Suppressor macrophage treated with lipopolysaccharide for 1 hour (primary cell): ENCODE data around the gene PLAC8.

Source experiments
- DNase-seq, 3 donors: peaks; one replicate each; pipeline ENCODE4 v3.0.0-alpha.2; 2020 to 2022

PLAC8 gene

DNA sequence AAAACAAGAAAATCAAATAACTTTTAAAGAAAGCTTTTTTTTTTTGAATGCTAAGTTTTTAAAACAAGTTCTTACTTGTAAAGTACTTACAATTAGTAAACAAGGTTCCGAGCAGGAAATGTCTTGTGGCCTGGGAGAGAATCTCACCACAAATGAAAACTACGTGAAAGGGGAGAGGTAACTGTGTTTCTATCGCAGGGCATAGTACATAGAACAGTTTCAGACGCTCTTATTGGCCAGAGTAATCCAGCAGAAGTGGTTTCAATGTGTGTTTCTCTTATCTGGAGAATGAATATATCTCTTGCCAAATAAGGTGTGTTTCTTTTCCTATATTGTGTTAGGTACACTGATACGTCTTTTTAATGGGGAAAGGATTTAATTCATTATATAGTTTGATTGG is at the start of gene PLAC8:
Gene PLAC8, minus strand, starts transcription at position 154 of the 400 bp plus-strand sequence. CDS start 6,808 bp downstream, outside the sequence.
- peak in 2 of 3 donors; percentile 20 to 23 for DNase-seq

DNA sequence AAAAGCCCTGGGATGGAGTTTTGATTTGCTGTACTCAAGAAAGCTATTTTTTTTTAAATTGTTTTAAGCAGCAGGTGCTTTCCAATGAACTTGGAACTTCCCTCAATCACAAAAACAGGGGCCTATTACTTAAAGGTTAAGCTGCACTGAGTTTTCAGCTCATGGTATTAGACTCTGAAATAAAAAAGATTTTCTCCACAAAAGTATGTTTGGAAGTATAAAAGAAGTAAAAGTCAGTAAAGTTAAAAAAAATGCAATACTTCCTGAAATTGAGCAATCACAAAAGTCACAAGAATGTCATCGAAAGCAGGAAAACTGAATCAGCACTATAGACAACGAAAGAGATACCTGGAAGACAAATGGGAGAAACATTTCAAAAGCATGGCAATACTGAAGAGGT is 38.9 kb upstream of the PLAC8 start:
- peak; percentile 29 to 69 (median 61) for DNase-seq

- peak; percentile 62 to 76 (median 67) for DNase-seq
Measured at GRCh38 chr4:83152746-83153145, 38.2 kb upstream of the PLAC8 start.

DNA sequence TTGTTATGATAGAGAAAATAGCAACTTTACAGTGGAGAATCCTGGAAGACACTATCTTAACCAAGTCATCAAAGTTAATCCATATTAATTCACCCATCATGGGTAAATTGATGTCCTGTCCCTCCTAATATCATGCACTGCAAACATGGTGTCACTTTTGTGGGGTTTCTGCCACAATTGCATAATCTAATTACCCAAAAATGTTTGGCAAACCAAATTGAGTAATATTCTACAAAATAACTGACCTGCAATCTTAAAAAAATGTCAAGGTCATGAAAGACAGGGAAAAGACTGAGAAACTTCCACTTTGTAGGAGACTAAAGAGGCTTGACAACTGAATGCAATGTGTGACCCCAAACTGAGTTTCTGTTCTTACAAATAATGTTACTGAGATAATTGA is 37.1 kb upstream of the PLAC8 start:
- peak in 2 of 3 donors; percentile 18 to 37 for DNase-seq

DNA sequence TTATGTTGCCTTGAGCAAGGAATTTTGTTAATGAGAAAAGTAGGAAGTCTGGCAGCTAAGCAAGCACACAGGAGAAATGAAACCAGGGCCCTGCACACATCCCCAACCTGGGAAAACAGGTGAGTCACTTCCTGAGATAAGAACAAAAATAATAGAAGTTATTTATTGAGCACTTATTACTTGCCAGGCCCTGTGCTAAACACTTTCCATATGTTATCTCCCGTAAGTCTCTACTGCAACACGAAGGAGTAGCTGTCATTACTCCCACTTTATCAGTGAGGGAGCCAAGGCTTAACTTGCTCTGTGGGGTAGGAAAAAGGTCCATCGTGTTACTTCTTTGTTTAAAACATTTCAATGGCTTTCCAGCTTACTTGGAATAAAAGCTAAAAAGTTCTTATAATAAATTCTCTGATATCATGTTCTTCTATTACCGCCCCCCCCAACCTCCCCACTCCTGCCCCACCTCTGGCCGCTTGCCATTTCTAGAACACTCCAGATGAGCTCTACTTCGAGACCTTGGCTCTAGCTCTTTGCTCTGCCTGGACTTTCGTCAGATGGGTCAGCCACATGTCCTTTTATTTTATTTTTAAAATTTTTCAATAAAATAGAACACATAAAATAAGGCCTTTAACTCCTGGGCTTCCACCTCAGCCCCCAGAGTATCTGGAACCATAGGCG is 36.3 kb upstream of the PLAC8 start:
- DNase-seq, result peak; percentile 29 to 37 (median 36)

- peak in 2 of 3 donors; percentile 52 to 61 for DNase-seq
Measured at GRCh38 chr4:83149865-83150652, 35.5 kb upstream of the PLAC8 start.

DNA sequence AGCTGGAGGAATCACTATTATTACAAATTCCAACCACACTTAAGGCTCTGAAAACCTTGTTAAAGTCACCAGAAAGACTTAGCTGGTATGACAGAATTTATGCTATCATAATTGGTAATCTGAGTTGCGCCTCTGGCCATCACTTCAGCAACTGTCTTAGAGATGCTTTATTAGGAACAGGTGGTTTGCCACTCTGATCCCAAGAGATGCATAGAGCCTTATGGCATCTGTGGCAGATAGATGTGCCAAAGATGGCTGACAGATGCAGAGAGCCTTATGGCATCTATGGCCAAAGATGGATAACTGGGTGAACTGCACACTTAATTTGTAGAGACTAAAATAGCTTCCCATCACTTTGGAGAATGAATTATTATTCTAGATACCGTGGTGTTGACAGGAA is 32.3 kb upstream of the PLAC8 start:
- no peak for DNase-seq

DNA sequence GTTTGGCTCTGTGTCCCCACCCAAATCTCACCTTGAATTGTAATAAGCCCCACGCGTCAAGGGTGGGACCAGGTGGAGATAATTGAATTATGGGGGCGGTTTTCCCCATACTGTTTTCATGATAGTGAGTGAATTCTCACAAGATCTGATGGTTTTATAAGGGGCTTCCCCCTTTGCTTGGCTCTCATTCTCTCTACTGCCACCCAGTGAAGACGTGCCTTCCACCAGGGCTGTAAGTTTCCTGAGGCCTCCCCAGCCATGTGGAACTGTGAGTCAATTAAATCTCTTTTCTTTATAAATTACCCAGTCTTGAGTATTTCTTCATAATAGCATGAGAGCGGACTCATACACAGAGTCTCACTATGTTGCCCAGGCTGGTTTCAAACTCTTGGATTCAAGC is 31.2 kb upstream of the PLAC8 start:
- DNase-seq, result peak; percentile 34 to 43 (median 34)

GRCh38 chr4:83139514-83140156 is 25.1 kb upstream of the PLAC8 start:
- DNase-seq, result no peak

- DNase-seq, result no peak
Measured at GRCh38 chr4:83138946-83139345, 24.4 kb upstream of the PLAC8 start.

GRCh38 chr4:83132065-83132464 is 17.5 kb upstream of the PLAC8 start:
- DNase-seq, result no peak

- no peak for DNase-seq
Measured at GRCh38 chr4:83129264-83129663, 14.7 kb upstream of the PLAC8 start.

DNA sequence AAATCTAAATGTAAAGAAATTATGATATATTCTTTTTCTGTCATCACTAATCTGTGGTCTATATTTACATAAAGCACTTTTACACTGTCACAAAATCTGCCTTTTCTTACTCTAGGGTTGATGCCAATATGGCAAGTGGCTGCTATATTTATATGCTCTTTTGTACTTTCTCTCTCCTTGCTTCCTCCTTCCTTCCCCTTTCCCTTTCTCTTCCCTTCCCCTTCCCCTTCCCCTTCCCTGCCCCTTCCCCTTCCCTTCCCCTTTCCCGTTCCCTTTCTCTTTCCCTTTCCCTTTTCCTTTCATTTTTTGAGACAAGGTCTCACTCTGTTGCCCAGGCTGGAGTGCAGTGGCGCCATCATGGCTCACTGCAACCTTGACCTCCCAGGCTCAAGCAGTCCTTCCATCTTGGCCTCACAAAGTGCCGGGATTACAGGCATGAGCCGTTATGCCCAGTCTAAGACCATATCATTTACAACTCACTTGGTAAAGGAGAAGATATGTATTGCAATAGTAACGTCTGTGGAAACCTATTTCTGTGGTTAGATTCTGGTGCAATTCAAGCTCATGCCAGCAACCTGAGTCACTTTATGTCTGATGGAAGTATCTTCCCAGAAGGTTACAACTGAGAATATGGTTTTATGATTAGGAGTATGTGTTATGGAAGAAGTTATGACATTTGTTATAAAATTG is 13.9 kb upstream of the PLAC8 start:
- peak; percentile 51 to 72 (median 59) for DNase-seq

DNA sequence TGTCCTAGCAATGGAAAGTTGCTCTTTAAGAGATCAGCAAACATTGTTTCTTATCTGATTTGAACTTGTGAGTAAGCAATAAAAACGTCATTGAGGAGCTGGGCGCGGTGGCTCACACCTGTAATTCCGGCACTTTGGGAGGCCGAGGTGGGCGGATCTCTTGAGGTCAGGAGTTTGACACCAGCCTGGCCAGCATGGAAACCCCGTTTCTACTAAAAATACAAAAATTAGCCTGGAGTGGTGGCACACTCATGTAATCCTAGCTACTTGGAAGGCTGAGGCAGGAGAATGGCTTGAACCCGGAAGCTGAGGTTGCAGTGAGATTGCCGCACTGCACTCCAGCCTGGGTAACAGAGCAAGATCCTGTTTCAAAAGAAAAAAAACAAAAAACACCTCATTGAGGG is 11.2 kb upstream of the PLAC8 start:
- DNase-seq, result peak in 2 of 3 donors; percentile 42 to 45

GRCh38 chr4:83124111-83124780 is 9.7 kb upstream of the PLAC8 start:
- peak; percentile 73 to 83 (median 80) for DNase-seq

DNA sequence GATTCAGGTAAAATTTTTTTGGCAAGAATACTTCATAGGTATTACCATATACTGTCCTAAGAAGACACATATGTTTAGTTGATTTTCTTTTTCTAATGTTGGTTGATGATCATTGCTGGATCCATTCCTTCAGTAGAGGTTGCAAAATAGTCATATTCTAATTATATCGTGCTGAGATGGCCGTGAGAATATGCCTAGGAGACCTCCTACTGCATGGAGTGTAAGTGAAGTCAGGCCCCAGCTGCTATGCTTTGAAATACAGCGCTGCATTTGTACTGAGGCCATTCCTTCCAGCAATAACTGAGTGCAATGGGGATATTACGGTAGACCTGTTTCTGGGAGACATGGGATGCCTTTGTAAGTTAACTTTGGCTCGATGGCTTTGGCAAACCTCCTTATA is 6.7 kb upstream of the PLAC8 start:
- no peak for DNase-seq

DNA sequence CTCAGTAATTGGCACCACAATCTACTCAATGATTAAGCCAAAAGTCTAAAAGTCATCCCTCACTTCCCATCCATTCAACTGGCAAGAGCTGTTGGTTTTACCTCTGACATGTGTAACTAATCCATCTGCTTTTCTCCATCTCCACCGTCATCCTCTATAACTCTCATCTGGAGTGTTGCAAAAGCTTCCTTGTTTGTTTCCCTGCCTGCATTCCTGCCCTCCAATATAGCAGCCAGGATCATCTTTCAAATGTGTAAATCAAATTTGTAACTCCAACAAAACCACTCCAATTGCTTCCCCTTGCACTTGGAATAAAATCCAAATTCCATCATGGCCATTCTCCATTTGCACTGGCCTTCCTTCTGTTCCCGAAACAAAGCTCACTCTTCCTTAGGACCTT is 4.3 kb upstream of the PLAC8 start:
- no peak for DNase-seq

GRCh38 chr4:83115656-83116285 is 1.2 kb upstream of the PLAC8 start:
- peak in 2 of 3 donors; percentile 31 to 36 for DNase-seq

DNA sequence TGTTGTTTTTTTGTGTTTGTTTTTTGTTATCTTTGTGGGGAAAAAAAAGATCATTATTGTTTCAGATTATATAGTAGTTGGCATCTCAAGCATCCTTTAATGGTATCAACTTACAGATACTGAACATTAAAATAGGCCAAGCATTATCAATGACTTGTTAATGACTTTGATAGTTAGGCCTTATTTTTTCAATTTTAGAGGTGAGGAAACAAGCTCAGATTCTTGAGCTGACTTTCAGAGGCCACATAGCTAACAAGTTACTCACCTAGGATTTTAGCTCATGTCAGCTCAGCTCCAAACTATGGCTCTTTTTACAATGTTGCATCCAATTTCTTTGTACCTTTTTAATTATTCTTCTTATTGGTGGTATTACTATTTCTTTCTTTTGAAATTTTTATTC is 471 bp upstream of the PLAC8 start:
- DNase-seq, result no peak

DNA sequence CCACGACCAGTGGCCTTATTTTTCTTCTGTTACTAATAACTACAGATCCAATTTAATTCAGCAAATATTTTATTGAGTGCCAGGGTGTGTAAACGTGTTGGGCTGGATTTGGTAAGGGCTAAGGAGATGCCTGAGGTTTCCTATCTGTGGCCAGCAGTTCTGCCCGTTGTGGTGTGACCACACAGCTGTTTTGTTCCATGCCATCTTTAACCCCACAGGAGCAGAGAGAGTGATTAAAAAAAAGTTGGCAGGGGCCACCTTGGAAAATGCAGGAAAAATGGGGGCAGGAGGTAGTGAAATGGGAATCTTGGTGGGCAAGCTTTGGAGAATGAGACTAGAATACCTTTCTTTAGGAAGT is 1.1 kb downstream of the PLAC8 start:
- no peak for DNase-seq

DNA sequence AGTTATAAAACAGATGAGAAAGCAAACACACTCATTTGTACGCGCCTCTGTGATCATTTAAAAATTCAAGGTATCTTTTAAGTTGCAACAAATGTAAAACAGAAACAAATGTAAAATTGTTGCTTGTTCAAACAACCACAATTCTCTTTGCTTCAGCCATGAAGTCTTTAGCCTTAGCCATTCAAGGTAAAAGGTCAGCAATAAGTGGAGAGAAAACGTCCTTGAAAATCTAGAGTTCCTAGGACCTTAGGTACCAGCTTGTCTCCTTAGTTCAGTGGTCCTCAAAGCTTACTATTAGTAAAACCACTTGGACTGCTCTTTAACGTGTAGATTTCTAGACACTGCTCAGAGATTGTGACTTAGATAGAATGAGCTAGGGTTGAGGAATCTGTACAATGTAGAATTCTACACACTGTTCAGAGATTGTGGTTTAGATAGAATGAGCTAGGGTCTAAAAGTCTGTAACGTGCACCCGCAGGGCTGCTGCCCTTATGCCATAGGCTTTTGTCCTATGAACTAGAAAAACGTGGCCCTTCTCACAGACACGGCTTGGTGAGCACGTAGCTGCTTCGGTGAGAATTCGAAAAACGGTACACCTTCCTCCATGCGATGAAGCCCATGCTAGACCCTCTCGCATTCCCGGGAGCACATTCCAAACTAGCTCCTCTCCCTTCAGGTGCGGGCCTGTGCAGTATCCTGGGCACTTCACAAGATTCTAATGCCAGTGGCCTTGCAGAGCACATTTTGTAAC is 1.7 kb downstream of the PLAC8 start:
- peak in 1 of 3 donors; percentile 17 for DNase-seq
